ENCODE measurements around the gene TBXAS1.
"Not testable (repeated sequence)": the region's sequence is repeated elsewhere in the genome, so short reads cannot be mapped to it uniquely, and the experiment has no call there.

Gene TBXAS1

DNA sequence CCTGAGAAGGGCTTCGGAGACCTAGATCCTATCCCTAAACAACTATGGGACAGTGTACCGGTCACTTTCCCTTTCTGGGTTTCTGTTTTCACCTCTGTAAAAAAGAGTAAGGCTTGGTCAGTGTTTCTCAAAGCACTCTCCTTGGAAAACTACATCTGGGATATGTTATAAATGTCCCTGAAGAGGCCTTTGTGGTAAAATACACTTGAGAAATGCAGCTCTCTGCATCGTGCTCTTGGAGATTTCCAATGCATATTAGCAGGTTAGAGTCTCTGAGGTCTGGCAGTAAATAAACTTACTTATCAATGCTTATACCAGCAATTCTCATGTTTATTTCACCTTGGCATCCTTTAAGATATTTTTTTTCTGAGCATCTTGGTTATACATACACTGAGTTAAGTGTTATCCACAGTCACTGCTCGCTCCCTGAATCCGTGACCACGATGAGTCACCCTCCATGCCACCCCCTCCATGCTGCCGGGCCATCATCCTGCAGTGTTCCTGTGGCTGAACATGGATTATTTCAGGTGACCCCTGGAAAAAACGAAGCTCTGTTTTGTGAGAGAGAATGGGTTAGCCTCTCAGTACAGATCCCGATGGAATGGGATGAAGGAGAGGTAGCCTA lies 3.3 kb upstream of the TBXAS1 start:
- no peak for DNase-seq (ENCODE audit: low read depth, low spot score)

GRCh38 chr7:139827042-139827441 lies 2.0 kb upstream of the TBXAS1 start:
- DNase-seq (ENCODE audit: low read depth, low spot score) = peak; percentile 14

GRCh38 chr7:139828446-139828845 lies 618 bp upstream of the TBXAS1 start:
- no peak for DNase-seq (ENCODE audit: low read depth, low spot score)

GRCh38 chr7:139829775-139830117 lies 682 bp downstream of the TBXAS1 start:
- no peak for DNase-seq (ENCODE audit: low read depth, low spot score)

GRCh38 chr7:139830292-139830691 lies 1.2 kb downstream of the TBXAS1 start:
- no peak for DNase-seq (ENCODE audit: low read depth, low spot score)

GRCh38 chr7:139830782-139831501 lies 1.9 kb downstream of the TBXAS1 start:
- no peak for DNase-seq (ENCODE audit: low read depth, low spot score)

DNA sequence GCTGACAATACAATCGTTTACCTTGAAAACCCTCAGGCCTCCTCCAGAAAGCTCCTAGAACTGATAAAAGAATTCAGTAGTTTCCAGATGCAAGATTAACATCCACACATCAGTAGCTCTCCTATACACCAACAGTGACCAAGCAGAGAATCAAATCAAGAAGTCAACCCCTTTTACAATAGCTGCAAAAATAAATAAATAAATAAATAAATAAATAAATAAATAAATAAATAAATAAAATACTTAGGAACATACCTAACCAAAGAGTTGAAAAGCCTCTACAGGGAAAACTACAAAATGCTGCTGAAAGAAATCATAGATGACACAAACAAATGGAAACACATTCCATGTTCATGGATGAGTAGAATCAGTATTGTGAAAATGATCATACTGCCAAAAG lies 6.8 kb downstream of the TBXAS1 start:
- DNase-seq (ENCODE audit: low read depth, low spot score) = not testable (repeated sequence)

DNA sequence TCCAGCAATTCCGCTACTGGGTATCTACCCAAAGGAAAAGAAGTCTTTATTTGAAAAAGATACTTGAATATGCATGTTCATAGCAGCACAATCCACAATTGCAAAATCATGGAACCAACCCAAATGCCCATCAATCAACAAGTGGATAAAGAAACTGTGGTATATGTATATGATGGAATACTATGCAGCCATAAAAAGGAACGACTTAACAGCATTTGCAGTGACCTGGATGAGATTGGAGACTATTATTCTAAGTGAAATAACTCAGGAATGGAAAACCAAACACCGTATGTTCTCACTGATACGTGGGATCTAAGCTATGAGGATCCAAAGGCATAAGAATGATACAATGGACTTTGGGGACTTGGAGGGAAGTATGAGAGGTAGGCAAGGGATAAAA lies 8.2 kb downstream of the TBXAS1 start:
- DNase-seq (ENCODE audit: low read depth, low spot score) = not testable (repeated sequence)

- DNase-seq (ENCODE audit: low read depth, low spot score) = no peak
These were observed 9.2 kb downstream of the TBXAS1 start for GRCh38 chr7:139838276-139838675.

- DNase-seq (ENCODE audit: low read depth, low spot score) = no peak
These were observed 9.8 kb downstream of the TBXAS1 start for GRCh38 chr7:139838876-139839275.

GRCh38 chr7:139840776-139841175 lies 11.7 kb downstream of the TBXAS1 start:
- DNase-seq (ENCODE audit: low read depth, low spot score) = no peak

- no peak for DNase-seq (ENCODE audit: low read depth, low spot score)
These were observed 13.5 kb downstream of the TBXAS1 start for GRCh38 chr7:139842401-139843210.

DNA sequence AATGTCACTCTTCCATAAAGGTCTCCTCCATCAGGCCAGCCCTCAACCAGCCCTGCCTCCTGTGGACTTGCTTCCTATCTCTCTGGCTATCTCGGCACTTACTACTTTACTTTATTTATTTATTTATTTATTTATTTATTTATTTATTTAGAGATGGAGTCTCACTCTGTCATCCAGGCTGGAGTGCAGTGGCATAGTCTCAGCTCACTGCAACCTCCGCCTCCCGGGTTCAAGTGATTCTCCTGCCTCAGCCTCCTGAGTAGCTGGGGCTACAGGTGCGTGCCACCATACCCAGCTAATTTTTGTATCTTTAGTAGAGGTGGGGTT lies 14.1 kb downstream of the TBXAS1 start:
- not testable (repeated sequence) for DNase-seq (ENCODE audit: low read depth, low spot score)

GRCh38 chr7:139844779-139845442 lies 15.8 kb downstream of the TBXAS1 start:
- peak; percentile 27 for DNase-seq (ENCODE audit: low read depth, low spot score)

- DNase-seq (ENCODE audit: low read depth, low spot score) = no peak
These were observed 16.4 kb downstream of the TBXAS1 start for GRCh38 chr7:139845443-139845805.

DNA sequence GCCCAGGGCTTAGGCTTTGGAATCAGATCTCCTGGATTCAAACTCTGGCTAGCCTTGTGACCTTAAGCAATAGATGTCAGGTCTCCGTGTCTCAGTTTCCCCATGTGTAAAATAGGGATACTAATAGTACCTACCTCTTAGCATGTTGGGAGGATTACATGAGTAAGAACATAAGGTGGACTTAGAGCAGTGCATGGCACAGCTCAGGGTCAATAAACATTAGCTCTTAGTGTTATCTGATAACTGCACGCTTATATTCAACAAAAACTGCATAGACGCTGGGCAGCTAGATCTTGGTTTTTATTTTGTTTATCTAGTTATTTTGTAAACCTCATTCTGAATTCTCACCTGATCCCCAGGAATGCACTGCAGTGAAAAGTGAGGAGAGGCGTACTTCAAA lies 17.2 kb downstream of the TBXAS1 start:
- DNase-seq (ENCODE audit: low read depth, low spot score) = no peak

DNA sequence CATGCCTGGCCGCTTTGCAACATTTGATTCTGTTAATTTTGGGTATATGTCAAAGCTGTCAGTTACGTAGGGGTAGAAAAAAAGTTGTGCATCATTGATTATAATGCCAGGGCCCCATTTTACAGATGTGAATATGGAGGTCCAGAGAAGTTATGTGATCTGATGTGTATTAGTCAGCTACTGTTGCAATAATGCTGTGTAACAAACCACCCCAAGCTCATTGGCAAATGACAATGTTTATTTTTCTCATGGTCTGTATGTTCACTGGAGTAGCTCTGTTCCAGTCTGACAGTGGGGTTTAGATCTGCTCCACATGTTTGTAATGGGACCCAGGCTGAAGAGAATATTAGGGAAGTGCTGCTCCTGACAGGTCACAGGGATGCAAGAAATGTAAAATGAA lies 19.2 kb downstream of the TBXAS1 start:
- DNase-seq (ENCODE audit: low read depth, low spot score) = no peak

DNA sequence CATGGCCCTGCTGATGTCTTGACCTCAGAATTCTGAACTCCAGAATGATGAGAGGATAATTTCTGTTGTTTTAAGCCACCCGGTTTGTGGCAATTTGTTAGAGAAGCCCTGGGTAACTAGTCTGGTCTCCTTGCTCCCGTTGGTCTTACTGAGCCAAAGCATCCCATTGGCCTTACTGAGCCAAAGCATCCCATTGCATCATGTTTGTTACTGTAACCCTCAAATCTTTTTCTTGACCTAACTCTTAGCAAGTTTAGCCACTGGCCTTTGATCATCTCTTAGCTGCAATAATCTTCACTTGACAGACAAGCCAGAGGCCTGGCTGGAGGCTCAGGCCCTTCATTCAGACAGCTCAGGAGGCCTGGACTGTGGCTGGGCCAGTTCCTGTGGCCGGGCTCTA lies 21.8 kb downstream of the TBXAS1 start:
- DNase-seq (ENCODE audit: low read depth, low spot score) = no peak

DNA sequence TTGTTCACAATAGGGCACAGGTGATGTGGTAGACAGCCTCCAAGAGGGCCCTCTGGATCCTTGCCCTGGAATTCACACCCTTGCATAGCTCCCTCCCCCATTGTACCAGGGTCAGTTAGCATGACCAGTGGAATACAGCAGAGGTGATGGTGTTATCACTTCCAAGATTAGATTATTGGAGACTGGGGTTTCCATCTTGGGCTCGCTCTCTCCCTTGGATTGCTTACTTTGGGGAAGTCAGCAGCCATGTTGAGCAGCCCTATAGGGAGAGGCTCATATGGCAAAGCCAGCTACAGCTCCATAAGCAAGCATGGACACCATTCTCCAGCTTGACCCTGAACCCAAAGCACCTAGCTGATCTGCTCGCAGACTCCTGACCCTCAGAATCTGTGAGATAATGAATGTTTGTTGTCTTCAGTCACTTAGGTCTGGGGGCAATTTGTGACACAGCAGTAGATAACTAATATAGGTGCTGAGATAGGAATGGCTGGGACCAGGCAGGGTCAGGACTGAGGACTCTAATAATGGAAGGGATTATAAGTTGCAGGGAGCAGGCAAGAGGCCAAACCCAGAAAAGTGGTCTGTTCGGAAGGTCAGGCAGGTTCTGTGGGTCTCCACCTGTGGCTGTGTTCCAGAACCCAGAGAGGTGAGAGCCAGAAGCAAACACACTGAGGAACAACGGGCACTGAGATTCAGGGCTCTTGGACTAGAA lies 22.9 kb downstream of the TBXAS1 start:
- DNase-seq (ENCODE audit: low read depth, low spot score) = no peak

DNA sequence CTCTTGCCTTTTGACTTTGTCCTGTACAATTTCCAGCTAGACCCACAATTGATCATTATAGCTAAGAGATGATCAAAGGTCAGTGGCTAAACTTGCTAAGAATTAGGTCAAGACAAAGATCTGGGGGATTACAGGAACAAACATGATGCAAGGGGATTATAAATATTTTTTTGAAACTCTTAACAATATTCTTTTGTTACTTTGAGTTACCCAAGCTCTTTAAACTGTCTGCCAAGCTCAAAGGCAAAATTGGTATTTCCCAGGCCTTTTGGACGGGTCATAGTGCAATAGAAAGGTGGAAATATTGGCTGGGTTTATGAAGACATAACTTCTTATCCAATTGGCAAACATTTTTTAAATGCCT lies 23.4 kb downstream of the TBXAS1 start:
- DNase-seq (ENCODE audit: low read depth, low spot score) = no peak

DNA sequence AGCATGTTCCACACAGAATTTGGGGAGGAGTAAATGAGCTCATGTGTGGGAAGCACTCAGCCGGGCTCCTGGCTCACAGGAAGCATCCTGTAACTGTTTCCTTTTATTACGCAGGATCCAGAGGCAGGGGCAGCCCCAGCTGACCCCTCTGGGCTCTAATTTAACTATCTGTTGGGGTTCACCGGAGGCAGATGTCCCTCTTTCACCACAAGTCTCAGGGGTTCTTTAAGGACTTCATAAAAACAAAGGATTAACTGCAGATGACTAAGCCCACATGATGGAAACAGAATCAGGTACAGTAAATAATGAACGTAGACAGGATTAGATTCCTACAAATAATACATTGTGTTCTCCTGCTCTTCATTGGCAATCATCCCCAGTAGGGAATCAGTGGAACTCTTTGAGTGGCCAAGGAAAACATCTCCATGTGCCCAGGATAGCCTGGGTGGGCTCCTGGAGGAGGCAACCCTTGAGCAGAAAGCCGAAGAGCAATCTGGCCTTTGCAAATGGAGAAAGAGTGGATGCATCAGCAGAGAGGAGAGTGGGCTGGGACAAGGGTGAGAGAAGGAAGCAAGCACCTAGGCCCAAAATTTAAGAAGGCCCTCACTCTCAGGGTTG lies 24.6 kb downstream of the TBXAS1 start:
- DNase-seq (ENCODE audit: low read depth, low spot score) = no peak
